ENCODE data around the gene TXNDC16.
"Not testable (repeated sequence)": the region's sequence is repeated elsewhere in the genome, so short reads cannot be mapped to it uniquely, and the experiment has no call there.

TXNDC16 gene

GRCh38 chr14:52552063-52552988 lies at the start of gene TXNDC16, which contains the start of gene GPR137C:
Gene TXNDC16, minus strand, starts transcription at chr14:52552505. Its CDS starts 8,948 bp downstream, at chr14:52543557.
Gene GPR137C, plus strand, starts transcription at chr14:52552836. Its CDS starts 312 bp downstream, at chr14:52553148.
- peak; percentile 98 for DNase-seq (ENCODE audit: low read depth, low spot score)

GRCh38 chr14:52599974-52600373 lies 47.7 kb upstream of the TXNDC16 start:
- no peak for DNase-seq (ENCODE audit: low read depth, low spot score)

- no peak for DNase-seq (ENCODE audit: low read depth, low spot score)
These were observed 46.3 kb upstream of the TXNDC16 start for GRCh38 chr14:52598568-52598967.

GRCh38 chr14:52596861-52597260 lies 44.6 kb upstream of the TXNDC16 start:
- DNase-seq (ENCODE audit: low read depth, low spot score): no peak

- DNase-seq (ENCODE audit: low read depth, low spot score): no peak
These were observed 44.0 kb upstream of the TXNDC16 start for GRCh38 chr14:52596320-52596719.

- no peak for DNase-seq (ENCODE audit: low read depth, low spot score)
These were observed 38.0 kb upstream of the TXNDC16 start for GRCh38 chr14:52590318-52590717.

- DNase-seq (ENCODE audit: low read depth, low spot score): no peak
These were observed 37.3 kb upstream of the TXNDC16 start for GRCh38 chr14:52589646-52590045.

- DNase-seq (ENCODE audit: low read depth, low spot score): no peak
These were observed 31.2 kb upstream of the TXNDC16 start for GRCh38 chr14:52583544-52583943.

GRCh38 chr14:52575858-52576257 lies 23.6 kb upstream of the TXNDC16 start:
- no peak for DNase-seq (ENCODE audit: low read depth, low spot score)

GRCh38 chr14:52568454-52568853 lies 16.1 kb upstream of the TXNDC16 start:
- DNase-seq (ENCODE audit: low read depth, low spot score): not testable (repeated sequence)

GRCh38 chr14:52563120-52563519 lies 10.8 kb upstream of the TXNDC16 start:
- no peak for DNase-seq (ENCODE audit: low read depth, low spot score)

GRCh38 chr14:52558688-52559087 lies 6.4 kb upstream of the TXNDC16 start:
- DNase-seq (ENCODE audit: low read depth, low spot score): no peak

- no peak for DNase-seq (ENCODE audit: low read depth, low spot score)
These were observed 1.6 kb upstream of the TXNDC16 start for GRCh38 chr14:52553671-52554575.

- no peak for DNase-seq (ENCODE audit: low read depth, low spot score)
These were observed 831 bp upstream of the TXNDC16 start for GRCh38 chr14:52553002-52553670.

GRCh38 chr14:52551696-52552062 lies 626 bp downstream of the TXNDC16 start:
- DNase-seq (ENCODE audit: low read depth, low spot score): no peak

GRCh38 chr14:52551205-52551604 lies 1.1 kb downstream of the TXNDC16 start:
- DNase-seq (ENCODE audit: low read depth, low spot score): no peak

- DNase-seq (ENCODE audit: low read depth, low spot score): no peak
These were observed 1.6 kb downstream of the TXNDC16 start for GRCh38 chr14:52550661-52551060.

GRCh38 chr14:52547526-52547925 lies 4.8 kb downstream of the TXNDC16 start:
- DNase-seq (ENCODE audit: low read depth, low spot score): no peak

GRCh38 chr14:52547027-52547426 lies 5.3 kb downstream of the TXNDC16 start:
- DNase-seq (ENCODE audit: low read depth, low spot score): no peak

GRCh38 chr14:52546318-52546670 lies 6.0 kb downstream of the TXNDC16 start:
- no peak for DNase-seq (ENCODE audit: low read depth, low spot score)

GRCh38 chr14:52545584-52546317 lies 6.6 kb downstream of the TXNDC16 start:
- no peak for DNase-seq (ENCODE audit: low read depth, low spot score)

Data from iPS DF 19.7 (cell line).